A673 (cell line): ENCODE results near the gene CSTPP1. TPM values are rescaled to one million over a fixed set of nuclear protein-coding genes. Genes with fewer than 3 reads are reported as not detected.

Experiments used
- BruUV-seq: library from RNA; stranded (reverse); fragments of 400-500 nt; replicated peaks from 2 replicates; lab custom pipeline; 2021; lab: Mats Ljungman, UMichigan
- CTCF ChIA-PET: fragments of 300-600 bp; sonication (Branson Sonifier 250); formaldehyde crosslinking; loops from one replicate; lab custom pipeline; 2022; ENCODE audit warnings: antibody characterized with exemption; lab: Charles Lee
- POLR2A ChIA-PET: fragments of 300-600 bp; sonication (Branson Sonifier 250); formaldehyde crosslinking; loops from one replicate; lab custom pipeline; 2022; ENCODE audit warnings: antibody characterized with exemption; ENCODE audit not compliant: low non-redundant PET; lab: Charles Lee
- DNase-seq: peaks from one replicate; pipeline ENCODE4 v3.0.0-alpha.2; 2015; ENCODE audit warnings: low spot score
- H3K27ac ChIP-seq: fragments of 200-600 bp; sonication (generic); 2 replicates; pipeline ENCODE4 v1.5.1; 2016; ENCODE audit warnings: mixed run types, low read depth, mild to moderate bottlenecking, mixed read lengths, antibody characterized with exemption, low read length; ENCODE audit not compliant: poor library complexity, severe bottlenecking
- H3K27me3 ChIP-seq: fragments of 200-600 bp; sonication (generic); replicated peaks from 2 replicates; pipeline ENCODE4 v1.6.1; 2017; ENCODE audit warnings: mixed run types, low read depth, mild to moderate bottlenecking, mixed read lengths, antibody characterized with exemption, low read length; ENCODE audit not compliant: insufficient read depth, poor library complexity
- H3K36me3 ChIP-seq: fragments of 200-600 bp; sonication (generic); 2 replicates; pipeline ENCODE4 v1.6.1; 2016; ENCODE audit warnings: mixed run types, mild to moderate bottlenecking, mixed read lengths, antibody characterized with exemption, low read length; ENCODE audit not compliant: insufficient read depth, poor library complexity, severe bottlenecking
- H3K4me1 ChIP-seq: fragments of 200-600 bp; sonication (generic); 2 replicates; pipeline ENCODE4 v1.6.1; 2017; ENCODE audit warnings: mixed run types, mild to moderate bottlenecking, mixed read lengths, antibody characterized with exemption, low read length; ENCODE audit not compliant: insufficient read depth, poor library complexity, severe bottlenecking
- H3K4me3 ChIP-seq: fragments of 200-600 bp; sonication (generic); 2 replicates; pipeline ENCODE4 v1.5.1; 2016; ENCODE audit warnings: low read depth, mixed run types, mild to moderate bottlenecking, mixed read lengths, low read length; ENCODE audit not compliant: poor library complexity, severe bottlenecking
- H3K9me3 ChIP-seq: fragments of 200-600 bp; sonication (generic); 2 replicates; pipeline ENCODE4 v1.6.1; 2016; ENCODE audit warnings: mixed run types, low read depth, mild to moderate bottlenecking, mixed read lengths, antibody characterized with exemption, low read length; ENCODE audit not compliant: poor library complexity, severe bottlenecking
- CTCF ChIP-seq: fragments of 300-800, 200-600 bp; sonication (generic); conservative IDR thresholded peaks from 2 replicates; pipeline ENCODE4 v1.5.1; 2017; ENCODE audit warnings: low read depth, mild to moderate bottlenecking, antibody characterized with exemption, low read length, moderate library complexity, mixed read lengths
- EZH2 ChIP-seq: fragments of 200-600 bp; sonication (generic); IDR thresholded peaks from 2 replicates; pipeline ENCODE4 v1.6.1; 2017; ENCODE audit warnings: borderline replicate concordance, low read depth, mild to moderate bottlenecking, mixed read lengths, antibody characterized with exemption, low read length; ENCODE audit not compliant: poor library complexity, severe bottlenecking
- intact Hi-C: fragments of 100-400 bp; cut with micrococcal nuclease; formaldehyde crosslinking; loops from one replicate; pipeline ENCODE4 v1.10.0; 2022; ENCODE audit not compliant: unreplicated experiment
- total RNA-seq: library from RNA; stranded (reverse); gene quantifications from 2 replicates; pipeline ENCODE4 v1.2.3, GENCODE V29; 2021

Gene CSTPP1
- total RNA-seq, 1 experiment from 2014 or later: 79.3 TPM

- H3K9me3 ChIP-seq: peaks cover 5% of the 10 kb centered on the region
- POLR2A ChIA-PET: no interaction called here
- TF ChIP-seq CTCF (no peak), EZH2 (no peak)
- peak overlapping the region; percentile 70 for H3K27ac ChIP-seq
- H3K27me3 ChIP-seq: no peaks in the 10 kb centered on the region
- H3K4me1 ChIP-seq: peaks cover 65% of the 10 kb centered on the region
- intact Hi-C loops: no loop called here
- H3K4me3 ChIP-seq: no peak overlapping the region
- H3K36me3 ChIP-seq: no peaks in the 10 kb centered on the region
- no TSS peak for BruUV-seq
- DNase-seq: no peak
- CTCF ChIA-PET: no interaction called here
Observed at GRCh38 chr11:47005441-47005840, 68.9 kb downstream of the CSTPP1 start.

- Histone ChIP-seq H3K36me3 (no peaks in the 10 kb centered on the region), H3K4me1 (peaks cover 52% of the 10 kb centered on the region), H3K4me3 (no peak overlapping the region), H3K27me3 (no peaks in the 10 kb centered on the region), H3K9me3 (peaks cover 5% of the 10 kb centered on the region), H3K27ac (no peak overlapping the region)
- no peak for TF ChIP-seq CTCF
- no peak for TF ChIP-seq EZH2
- CTCF ChIA-PET: no interaction called here
- intact Hi-C loops: no loop called here
- DNase-seq: peak; percentile 87
- POLR2A ChIA-PET: no interaction called here
- no TSS peak for BruUV-seq
Observed at GRCh38 chr11:47007579-47007978, 71.0 kb downstream of the CSTPP1 start.

GRCh38 chr11:47010179-47010578 lies 73.6 kb downstream of the CSTPP1 start:
- TF ChIP-seq CTCF (no peak), EZH2 (no peak)
- H3K4me3 ChIP-seq: no peak overlapping the region
- CTCF ChIA-PET: no interaction called here
- intact Hi-C loops: no loop called here
- DNase-seq: no peak
- BruUV-seq: no TSS peak
- peaks cover 26% of the 10 kb centered on the region for H3K4me1 ChIP-seq
- no peaks in the 10 kb centered on the region for H3K36me3 ChIP-seq
- POLR2A ChIA-PET: interaction anchor here (0.6 kb wide), 1 partner anchor 62 kb away, joined by 4 read pairs; no protein-coding TSS in a partner anchor
- no peak overlapping the region for H3K27ac ChIP-seq
- H3K9me3 ChIP-seq: peaks cover 5% of the 10 kb centered on the region
- H3K27me3 ChIP-seq: no peaks in the 10 kb centered on the region
